ENCODE data around the gene MED6.
A peak's percentile ranks its signal among the peaks of the same experiment; 100 is the strongest.

MED6 gene

GRCh38 chr14:70595443-70596185 is 4.8 kb downstream of the MED6 start:
- DNase-seq, result no peak

GRCh38 chr14:70594461-70594860 is 6.0 kb downstream of the MED6 start:
- DNase-seq, result no peak

GRCh38 chr14:70585231-70585630 is 15.2 kb downstream of the MED6 start:
- DNase-seq, result no peak

GRCh38 chr14:70576891-70577290 is 23.6 kb downstream of the MED6 start:
- DNase-seq, result no peak

GRCh38 chr14:70573050-70573449 is 27.4 kb downstream of the MED6 start:
- DNase-seq, result no peak

GRCh38 chr14:70571139-70571538 is 29.3 kb downstream of the MED6 start:
- DNase-seq, result no peak

- peak; percentile 1 for DNase-seq
Observed at GRCh38 chr14:70567791-70568190, 32.7 kb downstream of the MED6 start.

- no peak for DNase-seq
Observed at GRCh38 chr14:70563869-70564268, 36.6 kb downstream of the MED6 start.

- no peak for DNase-seq
Observed at GRCh38 chr14:70563417-70563816, 37.0 kb downstream of the MED6 start.

- no peak for DNase-seq
Observed at GRCh38 chr14:70558356-70558755, 42.1 kb downstream of the MED6 start.

- no peak for DNase-seq
Observed at GRCh38 chr14:70555890-70556289, 44.6 kb downstream of the MED6 start.

GRCh38 chr14:70538087-70538486 is 62.4 kb downstream of the MED6 start:
- no peak for DNase-seq

- DNase-seq, result no peak
Observed at GRCh38 chr14:70536830-70537229, 63.6 kb downstream of the MED6 start.

GRCh38 chr14:70534904-70535303 is 65.6 kb downstream of the MED6 start, which contains the start of gene ADAM20:
Gene ADAM20, minus strand, starts transcription at chr14:70535004. Its CDS starts 10,247 bp downstream, at chr14:70524757.
- no peak for DNase-seq
